Measurements from ENCODE around the gene FUT3.
"Not testable (repeated sequence)": the region's sequence is repeated elsewhere in the genome, so short reads cannot be mapped to it uniquely, and the experiment has no call there.

The FUT3 gene

GRCh38 chr19:5882421-5882968 is 31.2 kb upstream of the FUT3 start:
- DNase-seq (ENCODE audit: low spot score), result no peak

GRCh38 chr19:5881543-5882299 is 30.5 kb upstream of the FUT3 start:
- DNase-seq (ENCODE audit: low spot score), result no peak

- peak; percentile 82 for DNase-seq (ENCODE audit: low spot score)
These were observed 29.4 kb upstream of the FUT3 start for GRCh38 chr19:5880604-5881078.

GRCh38 chr19:5880196-5880595 is 28.9 kb upstream of the FUT3 start:
- DNase-seq (ENCODE audit: low spot score), result no peak

GRCh38 chr19:5877882-5878281 is 26.6 kb upstream of the FUT3 start:
- no peak for DNase-seq (ENCODE audit: low spot score)

GRCh38 chr19:5877427-5877826 is 26.2 kb upstream of the FUT3 start:
- DNase-seq (ENCODE audit: low spot score), result no peak

GRCh38 chr19:5874496-5874895 is 23.2 kb upstream of the FUT3 start:
- not testable (repeated sequence) for DNase-seq (ENCODE audit: low spot score)

GRCh38 chr19:5873617-5874199 is 22.5 kb upstream of the FUT3 start:
- DNase-seq (ENCODE audit: low spot score), result no peak

- peak; percentile 48 for DNase-seq (ENCODE audit: low spot score)
These were observed 19.7 kb upstream of the FUT3 start for GRCh38 chr19:5870986-5871394.

GRCh38 chr19:5867201-5868136 is 16.2 kb upstream of the FUT3 start:
- DNase-seq (ENCODE audit: low spot score), result no peak

- DNase-seq (ENCODE audit: low spot score), result no peak
These were observed 14.5 kb upstream of the FUT3 start for GRCh38 chr19:5865772-5866171.

- no peak for DNase-seq (ENCODE audit: low spot score)
These were observed 13.7 kb upstream of the FUT3 start for GRCh38 chr19:5864725-5865486.

- no peak for DNase-seq (ENCODE audit: low spot score)
These were observed 12.9 kb upstream of the FUT3 start for GRCh38 chr19:5864013-5864720.

GRCh38 chr19:5863030-5863665 is 11.9 kb upstream of the FUT3 start:
- DNase-seq (ENCODE audit: low spot score), result no peak

GRCh38 chr19:5857203-5858081 is 6.2 kb upstream of the FUT3 start:
- no peak for DNase-seq (ENCODE audit: low spot score)

- DNase-seq (ENCODE audit: low spot score), result not testable (repeated sequence)
These were observed 3.9 kb upstream of the FUT3 start for GRCh38 chr19:5855151-5855550.

- DNase-seq (ENCODE audit: low spot score), result not testable (repeated sequence)
These were observed 2.9 kb upstream of the FUT3 start for GRCh38 chr19:5854121-5854520.

GRCh38 chr19:5850743-5851293 is 431 bp downstream of the FUT3 start:
- no peak for DNase-seq (ENCODE audit: low spot score)

GRCh38 chr19:5850189-5850588 is 1.1 kb downstream of the FUT3 start:
- no peak for DNase-seq (ENCODE audit: low spot score)

All from hepatic stellate cell (primary cell).